Limb (tissue), 2 donors: ENCODE data around the gene PXDN.

Source experiments
- DNase-seq, 2 donors: peaks; one replicate each; pipeline ENCODE4 v3.0.0-alpha.2; 2016; ENCODE audit errors: extremely low spot score in 2 of 2

The PXDN gene

DNA sequence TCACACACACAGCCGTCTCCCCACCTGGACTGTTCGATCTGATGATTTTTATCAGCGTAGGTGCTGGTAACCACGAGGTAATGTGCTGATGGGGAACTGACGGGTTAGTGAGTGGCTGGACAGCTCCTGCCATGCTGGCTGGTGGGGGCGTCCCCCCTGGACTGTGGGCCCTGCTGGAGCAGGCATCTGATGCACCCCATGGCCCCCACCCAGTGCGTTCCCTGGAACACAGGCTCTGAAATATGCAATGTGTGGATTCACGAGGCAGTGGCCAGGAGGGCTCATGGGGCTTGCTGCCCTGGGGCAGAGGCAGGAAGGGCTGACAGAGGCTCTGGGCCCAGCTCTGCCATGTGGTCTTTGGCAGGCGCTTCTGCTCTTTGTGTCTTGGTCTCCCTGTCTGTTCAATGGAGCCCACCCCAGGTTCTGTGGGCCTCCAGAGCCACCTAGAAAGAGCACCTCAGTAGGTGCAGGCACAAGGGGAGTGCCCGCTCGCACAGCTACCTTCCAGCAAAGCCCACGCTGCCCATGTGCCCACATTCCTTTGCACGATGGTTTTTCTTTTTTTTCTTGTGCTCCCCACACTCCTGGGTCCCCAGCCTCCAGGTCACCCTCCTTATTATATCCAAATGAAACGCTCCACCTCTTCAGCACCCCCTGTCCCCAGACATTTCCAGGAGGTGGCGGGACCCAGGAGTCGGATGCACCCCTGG, 10.3 kb upstream of the PXDN start:
- DNase-seq = no peak

- DNase-seq = no peak
Measured at GRCh38 chr2:1754046-1754445, 9.7 kb upstream of the PXDN start.

DNA sequence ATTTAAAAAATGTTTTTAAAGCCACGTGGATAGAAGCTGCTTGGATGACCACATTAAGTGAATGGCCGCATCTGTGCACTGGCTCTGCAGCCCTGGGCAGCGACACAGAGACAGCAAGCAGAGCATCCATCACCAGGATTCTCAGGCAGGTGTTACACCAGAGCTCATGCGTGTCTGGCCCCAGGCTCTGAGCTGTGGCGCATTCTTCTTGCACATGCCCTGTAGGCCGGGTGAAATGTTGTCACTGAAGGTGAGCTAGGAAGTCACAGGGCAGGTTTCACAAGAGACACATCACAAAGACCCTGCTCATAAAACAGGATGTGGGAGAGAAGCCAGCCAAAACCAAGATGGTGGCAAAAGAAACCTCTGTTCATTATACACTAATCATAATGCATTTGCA, 8.4 kb upstream of the PXDN start:
- DNase-seq = no peak

DNA sequence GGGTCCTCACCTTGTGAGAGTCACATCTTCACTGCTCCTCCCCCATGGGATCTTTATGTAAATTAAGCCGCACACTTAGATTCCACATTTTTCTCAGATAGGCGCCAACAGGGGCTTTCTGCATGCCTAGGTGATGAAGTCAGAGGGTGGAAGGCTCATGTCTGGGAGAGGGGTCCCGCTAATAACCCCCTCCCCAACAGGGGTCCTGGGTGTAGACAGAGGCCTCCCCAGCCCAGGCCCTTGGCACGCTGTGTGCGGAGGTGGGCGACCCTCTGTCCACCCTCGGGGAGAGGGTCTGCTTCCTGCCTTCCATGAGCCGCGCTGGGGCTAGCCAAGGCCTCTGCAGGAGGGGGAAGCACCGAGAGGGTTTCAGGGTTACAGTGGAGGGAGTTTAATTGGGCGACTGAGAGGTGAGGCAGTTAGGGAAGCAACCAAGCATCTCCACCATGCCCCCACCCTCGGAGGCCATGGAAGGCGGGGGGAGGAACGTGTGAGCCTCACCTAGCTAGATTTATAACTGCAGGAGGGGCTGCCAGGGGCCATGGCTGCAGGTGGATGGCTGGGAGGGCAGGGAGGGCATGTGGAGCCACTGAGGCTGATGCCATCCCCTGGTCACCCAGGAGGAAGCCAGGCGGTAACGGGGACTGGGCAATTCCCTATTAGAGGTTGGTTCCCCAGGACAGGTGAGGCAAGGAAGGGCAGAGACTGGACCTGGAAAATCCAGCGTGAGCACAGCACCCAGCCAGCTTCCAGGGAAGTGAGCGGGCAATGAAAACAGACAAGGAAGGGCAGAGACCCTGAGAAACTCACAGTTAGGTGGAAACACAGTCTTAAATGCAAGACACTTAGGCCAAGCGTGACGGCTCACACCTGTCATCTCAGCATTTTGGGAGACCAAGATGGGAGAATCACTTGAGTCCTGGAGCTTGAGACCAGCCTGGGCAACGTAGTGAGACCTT, 7.7 kb upstream of the PXDN start:
- no peak for DNase-seq

DNA sequence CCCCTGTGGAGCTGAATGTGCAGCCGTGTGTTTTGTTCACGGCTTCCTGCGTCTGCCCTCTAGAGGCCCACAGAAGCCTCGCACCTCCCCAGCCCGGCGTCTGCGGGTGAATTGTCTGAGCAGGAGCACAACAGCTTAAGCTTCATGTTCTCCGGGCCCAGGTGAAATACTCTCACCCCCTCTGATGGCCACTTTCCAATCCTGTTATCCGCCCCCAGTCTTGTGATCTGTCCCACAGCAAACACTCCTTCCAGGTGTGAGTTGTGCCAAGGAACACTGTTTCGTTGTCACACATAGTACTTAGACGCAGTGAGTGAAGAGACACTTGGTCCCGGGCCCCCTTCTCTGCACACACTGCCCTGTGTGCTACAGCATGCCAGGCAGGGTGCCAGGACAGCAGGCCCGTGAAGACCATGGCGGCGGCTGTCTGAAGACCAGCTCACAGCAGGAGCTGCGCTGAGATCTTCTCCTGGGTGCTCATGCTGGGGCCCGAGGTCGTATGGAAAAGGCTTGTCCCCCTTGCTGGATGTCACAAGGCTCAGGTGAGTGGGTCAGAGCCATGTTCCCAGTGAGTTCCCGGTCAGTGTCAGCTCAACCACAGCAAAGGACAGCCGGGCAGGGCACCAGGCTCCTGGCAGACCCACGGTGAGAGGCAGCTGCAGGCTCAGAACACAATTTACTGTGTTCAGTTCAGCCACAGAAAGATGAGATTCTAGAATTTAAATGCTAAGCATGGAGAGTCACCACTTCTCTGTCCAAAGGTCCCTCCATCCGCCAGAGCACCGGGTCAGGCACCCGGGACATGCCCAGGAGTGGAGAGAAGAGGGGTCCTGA, 6.8 kb upstream of the PXDN start:
- DNase-seq = peak; percentile 75 to 84

GRCh38 chr2:1750270-1750932, 6.1 kb upstream of the PXDN start:
- no peak for DNase-seq

DNA sequence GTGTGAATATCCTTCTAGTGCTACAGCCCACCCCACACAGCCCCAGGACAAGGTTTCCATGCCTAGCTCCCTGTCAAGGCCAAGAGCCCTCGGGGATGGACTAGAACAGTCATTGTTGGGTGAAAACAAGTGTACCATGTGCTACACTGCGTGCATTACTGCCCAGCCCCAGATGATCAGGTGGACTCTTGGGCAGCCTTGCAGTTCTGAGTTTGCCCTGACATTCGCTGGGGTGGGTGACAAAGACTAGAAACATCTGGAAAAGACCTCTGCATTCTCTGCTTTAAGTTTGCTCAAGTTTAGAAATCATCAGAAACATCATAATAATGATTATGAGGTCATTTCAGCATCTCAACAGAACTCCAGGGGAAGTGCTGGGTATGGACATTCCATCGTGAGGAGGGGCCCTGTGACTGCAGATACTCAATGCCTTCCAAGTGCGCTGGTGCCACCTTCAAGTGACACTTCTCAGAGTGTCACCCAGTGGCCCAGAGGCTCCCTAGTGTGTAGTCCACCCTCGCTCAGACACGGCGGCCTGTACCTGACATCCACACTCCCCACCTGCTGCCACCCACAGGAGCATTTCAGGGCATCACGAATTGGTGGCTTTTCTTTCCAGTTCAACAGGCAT, 5.3 kb upstream of the PXDN start:
- DNase-seq = no peak

- peak in 1 of 2 donors; percentile 27 for DNase-seq
Measured at GRCh38 chr2:1748741-1749488, 4.6 kb upstream of the PXDN start.

DNA sequence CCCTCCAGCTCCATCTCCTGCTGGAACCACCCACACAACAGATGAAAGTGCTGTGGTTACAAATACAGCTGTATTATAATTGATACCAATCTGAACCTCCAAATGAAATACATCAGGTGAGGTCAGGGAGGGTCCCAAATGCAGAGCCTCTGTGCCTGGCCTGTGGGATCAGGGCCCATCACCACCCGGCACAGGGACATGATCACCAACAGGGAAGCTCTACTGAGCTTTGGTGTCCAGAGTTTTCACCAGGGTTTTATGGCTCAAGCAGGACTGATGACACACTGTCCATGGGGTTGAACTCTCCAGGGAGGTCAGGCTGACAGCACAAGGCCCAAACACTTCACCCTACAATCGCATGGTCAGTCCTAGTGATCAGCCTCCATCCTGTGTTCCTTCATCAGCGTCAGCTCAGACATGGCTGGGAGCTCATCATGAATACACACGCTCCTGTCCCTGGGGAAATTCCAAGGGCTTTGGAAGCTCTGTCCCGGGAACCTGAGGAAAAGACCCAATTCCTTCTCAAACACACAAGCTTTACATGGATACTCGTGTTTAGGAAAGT, 3.9 kb upstream of the PXDN start:
- DNase-seq = peak in 1 of 2 donors; percentile 15

GRCh38 chr2:1747065-1747941, 3.0 kb upstream of the PXDN start:
- no peak for DNase-seq

DNA sequence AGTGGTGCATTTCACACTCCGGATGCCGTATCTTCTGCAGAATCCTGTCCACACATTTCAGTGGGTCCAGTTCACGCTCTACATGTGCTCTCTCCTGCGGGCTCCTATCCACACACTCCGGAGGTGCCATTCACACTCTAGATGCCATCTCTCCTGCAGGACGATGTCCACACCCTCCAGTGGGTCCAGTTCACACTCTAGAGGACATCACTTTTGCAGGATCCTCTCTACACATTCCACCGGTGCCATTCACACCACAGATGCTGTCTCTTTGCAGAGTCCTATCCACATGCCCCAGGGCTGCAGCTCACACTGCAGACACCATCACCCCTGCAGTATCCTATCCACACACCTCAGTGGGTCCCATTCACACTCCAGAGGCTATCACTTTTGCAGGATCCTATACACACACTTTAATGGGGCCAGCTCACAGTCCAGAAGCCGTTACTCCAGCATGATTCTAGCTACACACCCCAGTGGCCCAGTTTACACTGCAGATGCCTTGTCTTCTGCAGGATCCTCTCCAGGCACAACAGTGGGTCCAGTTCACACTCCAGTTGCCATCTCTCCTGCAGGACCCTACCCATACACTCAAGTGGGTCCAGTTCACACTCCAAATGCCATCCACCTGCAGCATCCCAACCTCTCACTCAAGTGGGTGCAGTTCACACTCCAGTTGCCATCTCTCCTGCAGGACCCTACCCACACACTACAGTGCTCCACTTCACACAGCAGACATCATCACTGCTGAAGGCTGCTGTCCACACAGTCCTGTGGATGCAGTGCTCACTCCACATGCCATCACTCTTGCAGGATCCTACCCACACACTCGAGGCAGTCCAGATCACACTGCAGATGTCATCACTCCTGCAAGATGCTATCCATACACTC, 2.1 kb upstream of the PXDN start:
- no peak for DNase-seq

GRCh38 chr2:1745171-1746023, 1.1 kb upstream of the PXDN start:
- peak in 1 of 2 donors; percentile 30 for DNase-seq

- peak in 1 of 2 donors; percentile 86 for DNase-seq
Measured at GRCh38 chr2:1744151-1744445, 217 bp downstream of the PXDN start.

DNA sequence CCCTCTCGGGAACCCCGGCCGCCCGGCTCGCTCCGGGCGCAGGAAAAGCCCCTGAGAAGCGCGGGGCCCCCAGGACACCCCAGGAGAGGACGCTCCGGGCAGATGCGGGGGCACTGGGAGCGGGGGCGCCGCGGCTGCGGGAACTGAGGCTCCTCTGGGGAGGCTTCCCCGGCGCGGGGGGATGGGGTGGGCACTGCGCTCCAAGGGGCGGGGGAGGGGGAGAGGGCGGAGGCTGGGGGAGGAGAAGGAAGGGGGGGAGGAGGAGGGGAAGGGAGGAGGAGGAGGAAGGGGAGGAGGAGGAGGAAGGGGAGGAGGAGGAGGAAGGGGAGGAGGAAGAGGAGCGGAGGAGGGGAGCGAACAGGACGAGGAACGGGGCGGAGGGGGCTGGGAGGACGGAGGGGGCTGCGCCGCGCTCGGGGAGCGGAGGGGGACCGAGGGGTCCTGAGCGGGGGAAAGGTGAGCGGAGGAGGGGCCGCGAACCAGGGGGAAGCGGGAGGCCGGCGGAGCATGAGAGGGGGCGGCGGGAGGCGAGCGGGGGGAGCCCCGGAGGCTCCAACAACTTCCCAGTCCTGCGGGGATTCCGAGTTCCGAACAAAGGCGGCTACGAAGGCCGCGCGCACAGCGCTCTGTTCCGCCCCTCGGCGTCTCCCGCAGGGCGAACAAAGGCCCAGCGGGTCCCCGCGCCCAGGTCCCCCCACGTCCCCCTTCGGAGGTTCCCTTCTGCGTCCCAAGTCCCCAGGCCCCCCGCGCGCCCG, 742 bp downstream of the PXDN start:
- peak; percentile 38 to 82 for DNase-seq

- DNase-seq = peak; percentile 86 to 87
Measured at GRCh38 chr2:1742681-1743395, 1.5 kb downstream of the PXDN start.

DNA sequence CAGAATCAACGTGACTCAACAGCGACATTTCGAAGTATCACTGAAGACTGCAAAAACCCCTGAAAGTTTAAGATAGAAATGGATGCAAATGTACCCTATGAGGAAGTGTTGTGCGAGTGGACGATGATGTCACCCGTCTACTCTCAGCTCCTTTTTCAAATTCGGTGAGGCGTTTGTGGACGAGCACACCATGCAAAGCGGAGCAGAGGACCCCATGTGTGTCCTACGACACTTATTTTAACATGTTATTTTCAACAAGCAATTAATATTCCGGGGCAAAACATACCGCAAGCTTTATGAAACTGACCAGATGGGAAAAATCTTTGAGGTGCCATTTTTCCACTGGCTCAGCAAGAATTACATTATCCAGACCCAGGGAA, 2.0 kb downstream of the PXDN start:
- peak in 1 of 2 donors; percentile 31 for DNase-seq
